GM18519 (cell line): ENCODE results near the gene DIPK1A.
"Not testable (repeated sequence)": the region's sequence is repeated elsewhere in the genome, so short reads cannot be mapped to it uniquely, and the experiment has no call there.

Experiments used
- ATAC-seq: cut with Tn5 transposase; IDR thresholded peaks from one replicate; pipeline ENCODE4 v1.9.1; 2021; ENCODE audit warnings: mild to moderate bottlenecking, moderate library complexity; ENCODE audit not compliant: unreplicated experiment, low FRiP score

DIPK1A gene

GRCh38 chr1:92980732-92981647 is 19.7 kb upstream of the DIPK1A start:
- no peak for ATAC-seq

- peak; percentile 47 for ATAC-seq
Measured at GRCh38 chr1:92975551-92976232, 14.4 kb upstream of the DIPK1A start.

GRCh38 chr1:92974112-92974511 is 12.8 kb upstream of the DIPK1A start:
- not testable (repeated sequence) for ATAC-seq

- ATAC-seq = no peak
Measured at GRCh38 chr1:92973203-92973897, 12.1 kb upstream of the DIPK1A start.

GRCh38 chr1:92972409-92973129 is 11.3 kb upstream of the DIPK1A start:
- ATAC-seq = no peak

- not testable (repeated sequence) for ATAC-seq
Measured at GRCh38 chr1:92971932-92972331, 10.7 kb upstream of the DIPK1A start.

GRCh38 chr1:92970990-92971689 is 9.9 kb upstream of the DIPK1A start:
- ATAC-seq = no peak

GRCh38 chr1:92969517-92969916 is 8.3 kb upstream of the DIPK1A start:
- no peak for ATAC-seq

GRCh38 chr1:92968138-92969032 is 7.1 kb upstream of the DIPK1A start:
- no peak for ATAC-seq

- no peak for ATAC-seq
Measured at GRCh38 chr1:92964998-92965397, 3.7 kb upstream of the DIPK1A start.

- no peak for ATAC-seq
Measured at GRCh38 chr1:92964316-92964715, 3.1 kb upstream of the DIPK1A start.

GRCh38 chr1:92961896-92962752 is 862 bp upstream of the DIPK1A start:
- peak; percentile 61 for ATAC-seq

GRCh38 chr1:92960395-92961130 is 699 bp downstream of the DIPK1A start:
- peak; percentile 26 for ATAC-seq

- ATAC-seq = no peak
Measured at GRCh38 chr1:92958203-92958970, 2.9 kb downstream of the DIPK1A start.

- peak; percentile 30 for ATAC-seq
Measured at GRCh38 chr1:92957030-92957734, 4.1 kb downstream of the DIPK1A start.
